Left cardiac atrium (tissue), 4 donors: Measurements from ENCODE around the gene DFFB. TPM values are rescaled to one million over a fixed set of nuclear protein-coding genes. Genes with fewer than 3 reads are reported as not detected.

Experiments
- ATAC-seq, 2 donors: fragments of 200-7000 bp; cut with Tn5 transposase; one replicate each; pipeline ENCODE4 v1.9.1; 2020; ENCODE audit warnings: mild to moderate bottlenecking in 2 of 2, moderate library complexity in 2 of 2
- DNase-seq: peaks from one replicate; pipeline ENCODE4 v3.0.0-alpha.2; 2020
- intact Hi-C, 2 donors: fragments of 100-400 bp; cut with DNase I; formaldehyde crosslinking; loops; one replicate each; pipeline versions ENCODE4 v1.14.1 to v1.15.1; 2022 to 2023
- total RNA-seq, 2 donors: library from RNA; stranded (reverse); fragmentation: NEBNext Ultra II Directional; extraction: Animal tissue kit (Norgen Biotek cat#: 25700); gene quantifications; one replicate each; pipeline ENCODE4 v1.2.1, GENCODE V29; 2021
- donor health status: DM: no; HTN: yes; CAD: no.
- donor health status: DM: no; HTN: yes; CAD: no; lungs with severe emphysema.
- donor health status: DM: yes; HTN: yes; CAD: no.
- donor health status: Dilated cardiomyopathy.

Gene DFFB
- total RNA-seq, 2 donors from 2014 or later = 4.0 to 4.1 TPM

DNA sequence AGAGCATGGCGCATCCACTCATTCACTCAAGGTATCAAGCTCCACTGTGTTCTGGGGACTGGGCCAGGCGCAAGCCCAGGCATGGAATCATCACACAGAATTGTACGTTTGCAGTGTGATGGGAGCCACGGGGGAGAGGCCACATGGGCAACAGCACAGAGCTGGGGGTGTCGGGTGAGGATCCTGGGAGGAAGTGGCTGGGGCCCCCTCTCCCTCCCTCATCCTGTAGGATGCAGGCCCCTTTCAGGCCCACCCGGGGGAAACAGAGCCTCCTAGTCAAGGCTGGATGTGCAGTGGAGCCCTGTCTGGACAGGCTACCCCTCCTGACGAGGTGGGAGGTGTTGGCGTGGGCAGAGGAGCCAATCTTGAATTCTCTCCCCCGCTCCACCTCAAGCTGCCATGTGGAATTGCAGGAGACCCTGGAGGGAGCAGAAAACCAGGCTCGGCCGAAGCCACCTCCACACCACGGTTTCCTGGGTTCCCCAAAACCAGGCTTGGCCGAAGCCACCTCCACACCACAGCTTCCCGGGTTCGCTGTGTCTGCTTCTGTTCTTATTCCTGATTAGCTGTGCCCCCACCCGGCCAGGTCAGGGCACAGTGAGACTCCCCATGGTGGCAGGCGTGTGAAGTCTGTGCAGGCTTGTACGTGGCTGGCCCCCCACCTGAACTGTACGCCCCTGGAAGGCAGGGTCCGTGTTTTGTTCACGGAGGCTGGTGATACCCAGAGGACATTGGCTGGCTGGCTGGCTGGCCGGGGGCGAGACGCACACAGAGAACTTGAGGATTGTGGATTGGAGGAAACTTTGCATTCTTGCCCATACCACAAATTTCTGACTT, 46.9 kb downstream of the DFFB start:
- DNase-seq (no peak), ATAC-seq (no peak)
- intact Hi-C loops = no loop called here

DNA sequence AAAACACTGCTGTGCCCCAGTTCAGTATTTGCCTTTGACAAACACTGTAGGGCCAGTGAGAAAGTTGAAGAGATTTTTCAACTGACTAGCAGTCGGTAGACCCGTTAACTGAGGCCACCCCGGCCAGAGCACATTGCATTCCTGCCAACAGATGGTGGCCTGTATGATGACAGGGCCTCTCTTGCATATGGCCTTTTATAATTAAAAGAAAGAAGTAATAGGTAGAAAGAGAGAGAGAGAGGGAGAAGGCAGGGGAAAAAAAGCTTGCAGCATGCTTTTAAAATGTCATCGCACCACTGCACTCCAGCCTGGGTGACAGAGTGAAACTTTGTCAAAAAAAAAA, 47.5 kb downstream of the DFFB start:
- intact Hi-C loops = no loop called here
- no peak for DNase-seq

GRCh38 chr1:3905266-3905952, 48.1 kb downstream of the DFFB start:
- ATAC-seq (no peak), DNase-seq (no peak)
- intact Hi-C loops = no loop called here

More for the DNA sequence above, 47.5 kb downstream of the DFFB start:
- ATAC-seq = no peak

DNA sequence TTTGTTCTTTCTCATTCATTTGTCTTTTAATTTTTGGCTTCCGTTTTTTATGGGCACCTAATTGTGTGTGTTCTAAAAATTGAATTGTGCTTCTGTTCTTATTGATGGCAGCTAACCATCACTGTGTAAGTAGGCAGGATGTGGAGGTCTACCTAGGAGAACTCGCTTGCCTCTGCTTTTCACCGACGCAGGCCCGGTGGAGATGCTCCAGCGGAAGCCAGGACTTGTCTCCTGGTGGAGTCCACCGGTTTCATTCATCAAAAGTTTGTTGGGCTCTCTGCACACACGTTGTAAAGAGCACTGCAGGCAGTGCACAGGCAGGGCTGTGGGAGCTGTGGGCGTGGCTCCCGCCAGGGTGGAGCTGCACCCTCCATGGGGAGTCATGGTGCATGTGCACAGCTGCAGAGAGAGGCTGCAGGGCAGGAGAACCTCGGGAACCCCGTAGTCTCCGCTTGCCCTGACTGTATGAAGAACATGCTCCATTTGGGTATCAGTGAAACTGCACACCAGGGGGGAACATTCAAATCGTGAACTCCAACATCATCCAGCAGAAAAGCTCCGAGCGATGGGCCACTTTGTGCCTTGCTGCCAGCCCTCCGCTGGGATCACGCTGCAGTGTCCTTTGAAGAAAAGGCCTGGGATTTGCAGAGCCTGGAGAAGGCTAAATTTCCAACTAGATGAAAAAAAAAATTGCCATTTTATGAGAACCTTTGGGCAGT, 48.8 kb downstream of the DFFB start:
- intact Hi-C loops = no loop called here
- ATAC-seq (no peak), DNase-seq (no peak)

DNA sequence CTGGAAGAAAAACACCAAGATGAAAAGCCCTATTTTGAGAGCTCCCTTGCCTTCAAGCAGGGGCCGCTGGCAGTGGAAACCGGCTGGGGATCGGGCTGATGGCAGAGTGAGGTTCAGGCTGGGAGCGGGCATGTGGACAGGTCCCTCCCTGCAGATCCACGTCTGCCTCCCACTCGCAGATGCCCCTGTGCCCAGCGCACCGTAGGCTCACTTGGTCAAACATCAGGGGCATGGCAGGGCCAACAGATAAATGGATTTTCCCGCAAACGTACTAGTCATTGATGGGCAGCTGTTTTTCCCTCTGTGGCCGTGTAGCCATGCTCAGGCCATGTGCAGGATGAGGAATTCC, 49.4 kb downstream of the DFFB start:
- intact Hi-C loops = no loop called here
- ATAC-seq = no peak
- no peak for DNase-seq

GRCh38 chr1:3907031-3907534, 49.8 kb downstream of the DFFB start:
- intact Hi-C loops = no loop called here
- DNase-seq = no peak
- ATAC-seq = no peak

GRCh38 chr1:3907621-3908165, 50.4 kb downstream of the DFFB start:
- DNase-seq (no peak), ATAC-seq (no peak)
- intact Hi-C loops = no loop called here

GRCh38 chr1:3908886-3909517, 51.7 kb downstream of the DFFB start:
- intact Hi-C loops = no loop called here
- no peak for ATAC-seq

DNA sequence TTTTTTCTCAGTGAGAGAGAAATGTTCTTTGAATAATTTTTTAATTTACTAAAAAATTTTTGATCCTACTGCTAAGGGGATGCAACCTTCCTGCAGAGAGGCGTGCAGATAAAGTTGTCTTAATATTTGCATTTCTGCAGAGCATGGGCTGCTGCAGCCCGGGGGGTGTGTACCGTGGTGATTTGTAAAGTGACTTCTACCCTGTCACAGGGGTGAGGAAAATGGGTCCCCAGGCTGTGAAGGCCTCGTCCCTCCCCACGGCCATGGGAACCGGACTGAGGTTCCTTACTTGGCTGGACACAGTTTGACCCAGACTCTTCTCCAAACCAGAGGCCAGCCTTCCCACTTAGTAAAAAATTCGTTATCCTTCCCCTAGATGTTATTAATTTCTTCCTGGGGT, 52.3 kb downstream of the DFFB start:
- intact Hi-C loops = loop anchor here in 1 of 2 donors (10.0 kb wide), 1 partner anchor 745 kb away; the partner anchor contains the start of gene AJAP1
- DNase-seq (no peak), ATAC-seq (no peak)

More at GRCh38 chr1:3908886-3909517, 51.7 kb downstream of the DFFB start:
- no peak for DNase-seq

DNA sequence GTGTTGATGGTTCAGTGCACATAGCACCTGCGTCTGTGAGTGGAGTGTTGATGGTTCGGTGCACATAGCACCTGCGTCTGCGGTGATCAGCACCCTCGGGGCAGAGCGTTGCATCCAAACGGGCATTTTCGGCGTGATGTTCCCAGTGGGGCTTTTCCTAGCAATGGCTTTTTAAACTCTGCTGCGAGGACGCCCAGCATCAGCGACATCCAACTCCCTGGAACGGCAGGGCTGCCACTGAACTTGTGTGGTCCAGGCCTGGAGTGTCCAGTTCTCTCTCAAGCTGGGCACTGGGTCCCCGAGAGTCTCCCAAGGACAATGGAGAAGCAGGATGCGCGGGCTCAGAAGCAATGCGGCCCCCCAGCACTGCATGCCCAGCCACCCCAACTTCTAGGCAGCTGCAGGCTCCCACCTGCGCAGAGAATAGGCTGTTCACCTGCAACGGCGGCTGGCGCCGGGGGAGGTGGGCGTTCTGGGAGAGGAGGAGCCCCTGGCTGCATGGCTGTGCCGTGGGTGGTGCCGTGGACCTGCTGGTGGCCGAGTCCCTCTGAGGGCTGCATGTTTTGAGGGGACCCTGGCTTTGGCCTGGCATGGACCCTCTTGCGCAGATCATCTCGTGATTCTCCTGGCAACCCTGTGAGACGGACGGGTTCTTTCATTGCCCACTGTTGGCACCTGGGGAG, 52.9 kb downstream of the DFFB start:
- ATAC-seq = no peak
- intact Hi-C loops = loop anchor here in 1 of 2 donors (10.0 kb wide), 1 partner anchor 745 kb away; the partner anchor contains the start of gene AJAP1
- DNase-seq = no peak

DNA sequence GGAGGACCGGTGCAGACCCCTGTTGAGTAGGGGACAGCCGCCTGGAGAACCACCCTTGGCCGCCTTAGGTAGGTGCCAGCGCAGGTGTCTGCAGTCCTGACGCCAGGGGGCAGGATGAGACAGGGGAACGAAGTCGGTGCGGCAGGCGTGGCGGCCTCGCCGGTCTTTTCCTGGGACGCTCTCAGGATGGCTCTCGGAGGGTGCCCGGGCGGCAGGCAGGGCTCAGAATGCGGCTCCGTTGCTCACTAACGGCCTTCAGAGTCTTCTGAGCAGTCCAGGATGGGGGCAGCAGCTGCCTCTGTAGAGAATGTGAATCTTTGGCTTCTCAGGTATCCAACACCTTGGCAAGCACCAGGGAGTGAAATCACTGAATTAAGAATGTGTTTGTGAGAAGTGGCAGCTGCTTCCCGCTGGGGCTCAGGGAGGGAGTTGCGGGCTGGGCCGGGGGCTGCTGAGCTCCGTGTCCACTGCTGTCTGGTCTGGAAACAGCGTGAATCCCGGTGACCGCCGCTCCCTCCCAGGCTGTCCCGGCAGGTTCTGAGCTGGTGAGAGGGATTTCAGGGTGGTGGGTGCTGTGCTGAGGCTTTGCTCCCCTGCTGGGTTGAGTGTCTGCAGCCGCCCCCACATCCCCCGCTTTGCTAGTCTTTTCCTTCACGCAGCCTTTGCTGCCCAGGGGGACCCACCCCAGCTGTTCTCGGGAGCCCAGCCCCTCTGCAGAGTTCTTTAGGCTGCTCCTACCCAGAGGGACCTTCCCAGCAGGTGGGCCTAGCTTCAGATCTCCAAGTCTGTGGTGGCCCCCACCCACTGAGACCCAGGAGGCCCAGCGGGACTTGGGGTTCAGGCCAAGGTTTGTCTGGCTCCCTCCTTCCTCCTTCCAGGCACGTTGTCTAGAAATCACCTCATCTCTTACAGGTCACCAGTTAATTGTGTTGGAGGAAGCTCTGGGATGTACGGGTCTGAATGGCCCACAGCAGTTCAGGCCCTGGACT, 53.9 kb downstream of the DFFB start:
- DNase-seq = peak; percentile 68
- ATAC-seq = peak; percentile 72 to 85
- intact Hi-C loops = loop anchor here in 1 of 2 donors (10.0 kb wide), 1 partner anchor 744 kb away; the partner anchor contains the start of gene AJAP1

DNA sequence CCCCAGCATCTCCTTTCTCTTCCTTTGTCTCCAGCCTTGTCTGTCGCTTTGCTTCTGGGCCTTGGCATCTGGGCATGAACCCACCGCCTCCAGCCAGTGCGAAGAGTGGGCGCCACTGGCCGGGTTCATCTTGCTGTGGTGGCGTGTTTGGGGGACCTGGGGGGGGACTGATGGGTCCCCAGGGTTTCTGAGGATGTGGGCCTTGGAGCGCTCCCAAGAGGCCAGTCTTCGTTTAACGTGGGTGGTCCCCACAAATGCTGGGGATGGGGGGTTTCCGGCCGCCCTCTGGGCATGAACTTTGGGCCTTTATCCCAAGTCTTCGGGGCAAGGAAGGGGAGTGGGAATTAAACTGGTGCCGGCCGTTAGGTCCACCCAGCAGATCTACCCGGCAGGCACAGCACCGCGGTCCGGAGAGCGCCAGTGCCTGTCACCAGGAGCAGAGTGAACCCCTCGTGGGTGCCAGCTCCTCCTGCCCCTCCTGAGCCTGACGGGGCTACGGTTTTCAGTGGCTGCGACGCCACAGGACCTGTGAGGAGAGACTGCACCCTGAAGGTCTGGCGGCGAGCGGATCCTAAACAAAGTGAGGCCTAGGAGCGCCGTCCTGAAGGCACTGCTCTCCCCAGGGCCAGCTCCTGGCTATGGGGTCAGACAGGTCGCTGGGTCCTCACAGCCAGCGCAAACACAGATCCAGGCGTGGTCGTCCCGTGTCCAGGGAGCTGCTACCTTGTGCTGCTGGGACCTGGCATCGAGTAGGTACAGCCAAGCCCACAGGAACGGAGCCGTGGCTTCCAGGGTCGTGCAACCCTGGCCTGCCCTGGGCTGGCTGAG, 54.9 kb downstream of the DFFB start:
- DNase-seq (no peak), ATAC-seq (no peak)
- intact Hi-C loops = loop anchor here in 1 of 2 donors (10.0 kb wide), 1 partner anchor 743 kb away; the partner anchor contains the start of gene AJAP1

GRCh38 chr1:3912809-3913685, 55.8 kb downstream of the DFFB start:
- ATAC-seq (no peak), DNase-seq (no peak)
- intact Hi-C loops = loop anchor here in 1 of 2 donors (10.0 kb wide), 1 partner anchor 742 kb away; the partner anchor contains the start of gene AJAP1

- ATAC-seq (no peak), DNase-seq (no peak)
- intact Hi-C loops = loop anchor here in 1 of 2 donors (10.0 kb wide), 1 partner anchor 740 kb away; the partner anchor contains the start of gene AJAP1
Measured at GRCh38 chr1:3914331-3914851, 57.1 kb downstream of the DFFB start.

DNA sequence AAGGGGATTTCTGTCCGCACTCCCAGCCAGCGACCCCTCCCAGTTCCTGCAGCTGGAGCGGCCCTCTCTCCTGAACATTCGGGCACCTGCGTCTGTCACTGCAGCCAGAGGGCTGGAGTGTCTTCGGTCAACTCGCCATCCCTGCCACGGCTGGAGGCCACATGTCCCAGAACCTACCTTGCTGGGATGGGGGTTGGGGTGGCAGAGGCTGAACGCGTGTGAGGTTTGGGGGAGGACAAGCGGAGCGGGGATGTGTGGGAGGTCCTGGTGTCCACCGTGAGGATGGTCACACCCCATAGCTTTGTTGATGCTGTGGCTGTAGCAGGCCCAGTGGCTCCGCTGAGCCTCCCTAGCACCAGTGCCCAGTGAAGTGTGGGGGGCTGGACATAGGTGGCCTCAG, 57.6 kb downstream of the DFFB start:
- no peak for ATAC-seq
- intact Hi-C loops = loop anchor here in 1 of 2 donors (10.0 kb wide), 1 partner anchor 740 kb away; the partner anchor contains the start of gene AJAP1

More for the DNA sequence above, 57.6 kb downstream of the DFFB start:
- DNase-seq = no peak
